Effector memory CD4-positive, alpha-beta T cell (primary cell): Measurements from ENCODE around the gene GNG4.
A peak's percentile ranks its signal among the peaks of the same experiment; 100 is the strongest.

Experiments used
- DNase-seq, 3 donors: peaks; one replicate each; pipeline ENCODE4 v3.0.0-alpha.2; 2020
- H3K27ac ChIP-seq: 2 replicates; pipeline ENCODE4 v1.7.0; 2013; ENCODE audit warnings: mild to moderate bottlenecking, low read length, moderate library complexity; ENCODE audit not compliant: insufficient read depth, poor library complexity, severe bottlenecking
- H3K27me3 ChIP-seq: replicated peaks from 2 replicates; pipeline ENCODE4 v1.7.0; 2013; ENCODE audit warnings: mild to moderate bottlenecking, low read length; ENCODE audit not compliant: insufficient read depth, control insufficient read depth, poor library complexity, severe bottlenecking
- H3K36me3 ChIP-seq: 2 replicates; pipeline ENCODE4 v1.7.0; 2013; ENCODE audit warnings: mild to moderate bottlenecking, low read length, moderate library complexity; ENCODE audit not compliant: control insufficient read depth, insufficient read depth
- H3K4me1 ChIP-seq: 2 replicates; pipeline ENCODE4 v1.7.0; 2013; ENCODE audit warnings: low read length, mild to moderate bottlenecking; ENCODE audit not compliant: control insufficient read depth, insufficient read depth, poor library complexity, severe bottlenecking
- H3K4me3 ChIP-seq: 2 replicates; pipeline ENCODE4 v1.7.0; 2013; ENCODE audit warnings: low read length, low read depth, mild to moderate bottlenecking; ENCODE audit not compliant: insufficient read depth, poor library complexity, severe bottlenecking
- H3K9me3 ChIP-seq: 2 replicates; pipeline ENCODE4 v1.7.0; 2013; ENCODE audit warnings: mild to moderate bottlenecking, low read length, moderate library complexity; ENCODE audit not compliant: control insufficient read depth
- total RNA-seq, 3 donors: gene quantifications; one replicate each; lab custom pipeline; 2026; lab: John Stamatoyannopoulos, UW

Gene GNG4
- 0.17 to 0.58 (median 0.17) reads per million in 3 donors for total RNA-seq

DNA sequence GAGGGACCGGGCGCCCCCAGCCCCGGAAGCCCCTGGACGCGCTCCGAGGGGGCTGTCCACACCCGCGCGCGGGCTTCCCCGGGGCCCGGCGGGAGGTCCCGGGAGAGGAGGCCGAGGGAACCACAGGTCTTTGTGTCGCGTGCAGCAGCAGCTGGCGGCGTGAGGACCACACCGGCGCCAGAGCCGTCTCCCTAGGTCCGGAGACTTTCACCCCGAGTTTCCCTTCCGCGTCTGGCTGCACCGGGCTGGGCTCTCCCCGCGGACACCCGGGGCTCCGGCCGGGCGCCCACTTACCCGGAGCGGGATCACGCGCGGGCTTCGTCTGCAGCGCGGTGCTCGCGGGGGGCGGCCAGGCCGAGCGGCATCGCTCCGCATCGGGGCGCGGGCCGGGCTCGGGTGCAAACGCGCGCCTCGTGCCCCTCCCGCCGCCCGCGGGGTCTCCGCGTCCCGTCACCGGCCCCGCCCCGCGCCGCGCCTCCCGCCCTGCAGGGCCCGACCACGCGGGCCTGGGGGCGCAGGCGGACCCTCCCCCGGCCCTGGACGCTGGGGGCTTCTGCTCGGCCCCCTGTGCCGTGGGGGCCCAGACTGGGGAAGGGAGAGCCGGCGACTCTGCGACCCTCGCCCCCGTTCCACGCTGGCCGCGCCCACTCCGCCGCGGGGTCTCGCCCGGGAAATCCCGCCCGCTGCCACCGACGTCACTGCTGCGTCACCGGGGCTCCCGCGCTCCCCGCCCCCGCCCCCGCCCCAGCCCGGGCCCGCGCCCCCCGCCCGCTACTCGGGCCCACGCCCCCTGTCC is at the start of gene GNG4:
Gene GNG4 (minus strand): TSS at position 417 of the 796 bp plus-strand sequence. CDS start 65,946 bp downstream, outside the sequence.
- Histone ChIP-seq H3K4me3 (peak within 1 kb of the TSS; percentile 46), H3K9me3 (no peaks in the 10 kb centered on the region), H3K4me1 (peaks cover 17% of the 10 kb centered on the region), H3K27ac (no peak within 1 kb of the TSS), H3K36me3 (no peaks in the 10 kb centered on the region), H3K27me3 (peaks cover 28% of the 10 kb centered on the region)
- DNase-seq: no peak

DNA sequence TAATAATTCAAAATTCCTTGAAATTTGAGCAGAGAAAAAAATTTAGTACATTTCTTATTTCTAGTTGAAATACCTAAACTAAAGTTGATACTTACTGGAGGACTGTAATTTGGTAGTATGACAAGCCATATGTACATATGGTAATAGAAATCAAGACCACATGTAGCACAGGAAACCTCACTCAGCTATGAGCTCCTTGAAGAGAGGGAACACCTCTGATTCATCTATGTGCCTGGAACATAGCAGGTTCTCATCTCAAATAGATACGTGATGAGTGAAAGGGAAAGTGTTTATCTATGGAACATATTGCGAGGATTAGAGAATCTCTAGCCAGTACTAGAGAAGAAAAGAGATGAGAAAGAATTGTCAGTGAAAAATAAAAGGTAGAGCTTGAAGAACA is 47.9 kb upstream of the GNG4 start:
- no peak overlapping the region for H3K4me3 ChIP-seq
- peaks cover 9% of the 10 kb centered on the region for H3K36me3 ChIP-seq
- no peak for DNase-seq
- H3K9me3 ChIP-seq: no peaks in the 10 kb centered on the region
- no peak overlapping the region for H3K27ac ChIP-seq
- no peaks in the 10 kb centered on the region for H3K4me1 ChIP-seq
- no peaks in the 10 kb centered on the region for H3K27me3 ChIP-seq

DNA sequence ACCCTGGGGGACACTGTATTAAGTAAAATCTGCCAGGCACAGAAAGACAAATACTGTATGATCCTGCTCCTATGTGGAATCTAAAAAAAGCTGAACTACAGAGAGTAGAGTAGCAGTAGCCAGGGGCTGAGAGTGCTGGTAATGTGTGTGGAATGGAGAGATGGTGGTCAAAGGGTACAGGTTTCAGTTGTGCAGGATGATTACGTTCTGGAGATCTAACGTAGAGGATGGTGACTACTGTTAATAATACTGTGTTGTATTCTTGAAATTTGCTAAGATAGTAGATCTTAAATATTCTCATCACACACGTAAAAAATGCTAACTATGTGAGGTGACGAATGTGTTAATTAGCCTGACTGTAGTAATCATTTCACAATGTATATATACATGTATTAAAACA is 39.8 kb upstream of the GNG4 start:
- H3K4me3 ChIP-seq: no peak overlapping the region
- H3K27ac ChIP-seq: no peak overlapping the region
- H3K9me3 ChIP-seq: no peaks in the 10 kb centered on the region
- H3K27me3 ChIP-seq: no peaks in the 10 kb centered on the region
- DNase-seq: no peak
- no peaks in the 10 kb centered on the region for H3K4me1 ChIP-seq
- peaks cover 4% of the 10 kb centered on the region for H3K36me3 ChIP-seq

DNA sequence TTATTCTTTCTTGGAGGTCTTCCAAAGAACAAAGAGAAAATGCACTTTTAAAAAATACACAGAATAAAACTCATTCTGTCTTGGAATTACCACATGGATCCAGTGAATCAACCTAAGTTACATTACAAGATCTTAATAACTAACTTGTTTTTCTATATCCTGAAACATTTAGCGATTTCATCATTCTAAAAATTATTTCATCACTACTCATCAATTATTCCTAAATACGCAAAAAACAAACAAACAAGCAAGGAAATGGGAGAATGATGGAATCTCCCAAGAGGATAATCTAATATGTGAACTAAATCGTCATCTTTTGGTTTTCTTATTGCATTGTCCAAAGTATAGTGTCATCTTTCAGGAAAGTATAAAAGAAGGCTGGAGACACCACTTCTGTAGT is 38.5 kb upstream of the GNG4 start:
- DNase-seq: no peak
- Histone ChIP-seq H3K9me3 (no peaks in the 10 kb centered on the region), H3K4me1 (no peaks in the 10 kb centered on the region), H3K27ac (no peak overlapping the region), H3K36me3 (peaks cover 6% of the 10 kb centered on the region), H3K4me3 (no peak overlapping the region), H3K27me3 (no peaks in the 10 kb centered on the region)

DNA sequence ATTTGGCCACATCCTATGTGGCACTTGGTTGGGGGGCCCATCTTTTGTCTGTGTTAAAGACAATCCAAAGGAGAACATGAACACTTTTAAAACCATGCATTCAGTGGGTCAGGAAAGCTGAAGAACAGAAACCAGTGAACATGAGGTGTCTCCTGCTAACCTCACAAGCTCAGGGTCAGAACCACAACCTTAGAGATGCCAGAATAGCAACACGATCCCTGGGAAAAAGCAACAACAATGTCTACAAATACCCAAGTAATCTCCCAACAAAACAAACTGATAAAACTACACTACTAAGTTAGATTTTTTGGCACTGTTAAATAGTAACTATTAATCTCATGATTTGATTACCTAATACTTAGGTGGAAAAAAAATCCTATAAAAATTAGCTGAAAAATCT is 34.1 kb upstream of the GNG4 start:
- no peak for DNase-seq
- Histone ChIP-seq H3K9me3 (no peaks in the 10 kb centered on the region), H3K36me3 (peaks cover 6% of the 10 kb centered on the region), H3K4me3 (no peak overlapping the region), H3K27ac (no peak overlapping the region), H3K27me3 (no peaks in the 10 kb centered on the region), H3K4me1 (no peaks in the 10 kb centered on the region)

DNA sequence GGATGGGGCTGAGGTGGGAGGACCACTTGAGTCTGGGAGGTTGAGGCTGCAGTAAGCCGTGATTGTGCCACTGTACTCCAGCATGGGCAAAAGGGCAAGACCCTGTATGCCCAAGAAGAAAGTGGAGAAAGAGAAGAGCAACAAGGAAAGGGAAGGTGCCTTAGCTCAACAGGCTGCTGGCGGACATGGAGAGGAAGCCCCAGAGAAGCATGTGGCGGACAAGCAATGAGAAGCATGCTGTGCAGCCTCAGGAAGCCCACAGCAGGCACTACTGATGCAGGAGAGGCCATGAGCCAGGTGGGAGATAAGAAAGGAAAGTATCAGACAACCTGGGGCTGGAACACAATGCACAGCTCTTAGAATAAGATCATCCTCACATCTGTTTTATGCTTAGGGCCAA is 32.6 kb upstream of the GNG4 start:
- Histone ChIP-seq H3K27me3 (no peaks in the 10 kb centered on the region), H3K36me3 (peaks cover 11% of the 10 kb centered on the region), H3K4me1 (no peaks in the 10 kb centered on the region), H3K27ac (no peak overlapping the region), H3K4me3 (no peak overlapping the region), H3K9me3 (no peaks in the 10 kb centered on the region)
- DNase-seq: no peak

DNA sequence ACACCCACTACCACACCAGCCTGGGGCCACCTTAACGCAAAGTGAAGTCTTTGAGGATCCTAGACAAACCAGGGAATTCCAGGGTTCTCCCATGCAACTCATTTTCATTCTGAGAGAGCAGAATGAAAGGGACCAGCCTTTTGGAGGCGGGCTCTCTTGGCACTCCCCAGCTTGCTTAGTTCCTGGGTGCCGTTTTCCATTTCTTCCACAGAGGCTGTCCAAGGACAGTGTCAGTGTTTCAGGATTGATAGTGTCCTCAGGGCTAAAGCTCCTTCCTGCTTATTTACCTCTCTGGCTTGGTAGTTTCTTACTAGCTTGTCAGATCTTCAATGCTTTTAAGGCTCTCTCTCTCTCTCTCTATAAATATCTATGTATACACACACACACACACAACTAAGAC is 30.1 kb upstream of the GNG4 start:
- Histone ChIP-seq H3K27ac (no peak overlapping the region), H3K27me3 (no peaks in the 10 kb centered on the region), H3K4me3 (no peak overlapping the region), H3K9me3 (peaks cover 9% of the 10 kb centered on the region), H3K36me3 (peaks cover 26% of the 10 kb centered on the region), H3K4me1 (no peaks in the 10 kb centered on the region)
- no peak for DNase-seq

DNA sequence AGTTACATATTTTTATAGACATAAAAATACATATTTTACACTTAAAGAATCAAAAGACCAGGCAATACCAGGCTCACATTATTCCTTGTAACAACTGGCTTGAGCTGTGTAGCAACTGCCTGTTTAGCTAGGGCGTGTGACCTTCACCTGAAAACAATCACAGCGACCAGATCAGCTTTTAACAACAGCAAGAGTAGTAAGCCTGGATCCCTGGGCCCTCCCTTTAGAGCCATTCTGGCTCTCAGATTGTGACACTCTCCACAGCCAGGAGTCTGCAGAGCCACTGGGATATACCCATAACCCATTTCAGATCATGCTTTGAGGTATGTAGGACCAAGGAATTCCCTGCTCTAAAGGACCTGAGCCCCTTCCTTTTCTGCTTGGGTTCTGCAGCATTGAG is 29.4 kb upstream of the GNG4 start:
- no peak overlapping the region for H3K27ac ChIP-seq
- peaks cover 26% of the 10 kb centered on the region for H3K36me3 ChIP-seq
- H3K4me3 ChIP-seq: no peak overlapping the region
- H3K27me3 ChIP-seq: no peaks in the 10 kb centered on the region
- no peaks in the 10 kb centered on the region for H3K4me1 ChIP-seq
- peaks cover 9% of the 10 kb centered on the region for H3K9me3 ChIP-seq
- no peak for DNase-seq

DNA sequence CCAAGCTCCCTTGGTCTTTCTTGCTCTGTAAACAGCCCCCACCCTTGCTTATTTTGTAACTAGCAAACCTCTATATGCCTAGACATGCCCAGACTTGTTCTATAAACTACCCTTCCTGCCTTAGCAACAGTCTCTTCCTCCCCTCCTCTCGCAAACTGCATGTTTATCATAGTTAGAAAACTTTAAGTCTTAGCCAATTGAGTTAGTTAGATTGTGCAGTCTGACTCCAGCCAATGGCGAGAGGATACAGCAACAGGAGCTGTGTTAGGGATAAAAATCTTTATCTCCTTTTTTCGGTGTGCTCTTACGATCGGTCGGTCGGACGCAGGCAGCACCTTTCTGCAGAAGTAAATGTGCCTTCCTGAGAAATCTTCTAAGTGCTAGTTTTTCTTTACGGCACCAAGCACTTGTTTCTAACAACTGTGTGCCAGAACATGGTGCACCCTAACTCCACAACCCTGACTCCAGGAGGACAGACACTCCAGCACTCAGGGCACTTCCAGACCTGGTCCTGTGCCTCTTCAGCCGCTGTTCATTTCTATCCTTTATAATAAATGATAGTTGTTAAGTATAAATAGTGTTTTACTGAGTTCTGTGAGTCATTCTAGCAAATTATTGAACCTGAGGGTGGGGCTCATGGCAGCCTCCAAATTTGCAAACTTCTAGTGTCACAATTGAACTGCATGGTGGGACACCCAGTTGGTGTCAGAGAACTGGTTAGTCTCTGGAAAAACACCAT is 25.7 kb upstream of the GNG4 start:
- DNase-seq: no peak
- no peaks in the 10 kb centered on the region for H3K4me1 ChIP-seq
- H3K36me3 ChIP-seq: peaks cover 30% of the 10 kb centered on the region
- no peak overlapping the region for H3K27ac ChIP-seq
- H3K9me3 ChIP-seq: peaks cover 21% of the 10 kb centered on the region
- H3K4me3 ChIP-seq: no peak overlapping the region
- H3K27me3 ChIP-seq: no peaks in the 10 kb centered on the region

DNA sequence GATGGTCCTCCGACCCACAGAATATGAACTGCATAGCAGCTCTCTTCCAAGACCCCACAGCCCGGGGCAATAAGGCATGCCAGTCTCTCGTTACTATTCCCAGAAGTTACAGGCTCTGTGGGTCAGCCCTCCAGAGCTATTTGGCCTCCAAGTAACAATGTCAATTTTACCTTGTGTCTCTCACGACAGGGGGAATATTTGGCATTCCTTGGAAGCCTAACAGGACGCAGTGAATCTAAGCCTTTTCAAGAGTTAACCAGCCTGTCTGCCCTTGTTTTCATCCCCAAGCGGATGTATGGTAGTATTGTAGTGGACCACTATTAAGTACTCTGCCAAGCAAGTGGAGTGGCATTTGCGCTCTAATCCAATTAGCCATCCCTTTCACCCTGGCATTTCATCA is 24.4 kb upstream of the GNG4 start:
- Histone ChIP-seq H3K27ac (no peak overlapping the region), H3K27me3 (no peaks in the 10 kb centered on the region), H3K4me3 (no peak overlapping the region), H3K36me3 (peaks cover 36% of the 10 kb centered on the region), H3K4me1 (no peaks in the 10 kb centered on the region), H3K9me3 (peaks cover 27% of the 10 kb centered on the region)
- no peak for DNase-seq
